ENCODE measurements around the gene AGMO.
A peak's percentile ranks its signal among the peaks of the same experiment; 100 is the strongest.

The AGMO gene

GRCh38 chr7:15446722-15447121 is 115.1 kb downstream of the AGMO start:
- DNase-seq: no peak

DNA sequence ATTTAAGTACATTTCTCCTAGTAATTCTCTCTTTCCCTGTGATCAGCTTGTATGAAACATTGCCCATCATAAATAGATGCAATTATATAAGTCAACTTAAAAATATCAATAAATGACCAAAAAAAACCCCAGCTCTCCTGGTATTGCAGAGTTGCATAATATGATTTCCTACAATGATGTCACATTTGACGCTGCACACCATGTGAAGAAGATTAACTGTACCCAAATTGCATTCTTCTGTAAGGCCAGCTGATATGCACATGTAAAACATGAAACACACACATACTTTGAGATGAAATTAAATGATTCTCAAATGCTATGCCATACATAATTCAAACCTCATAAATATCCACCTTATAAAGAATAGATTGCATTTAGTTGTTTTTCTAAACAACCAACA is 115.5 kb downstream of the AGMO start:
- DNase-seq: no peak

- DNase-seq: no peak
Observed at GRCh38 chr7:15441915-15442314, 119.9 kb downstream of the AGMO start.

GRCh38 chr7:15440482-15440881 is 121.3 kb downstream of the AGMO start:
- DNase-seq: no peak

DNA sequence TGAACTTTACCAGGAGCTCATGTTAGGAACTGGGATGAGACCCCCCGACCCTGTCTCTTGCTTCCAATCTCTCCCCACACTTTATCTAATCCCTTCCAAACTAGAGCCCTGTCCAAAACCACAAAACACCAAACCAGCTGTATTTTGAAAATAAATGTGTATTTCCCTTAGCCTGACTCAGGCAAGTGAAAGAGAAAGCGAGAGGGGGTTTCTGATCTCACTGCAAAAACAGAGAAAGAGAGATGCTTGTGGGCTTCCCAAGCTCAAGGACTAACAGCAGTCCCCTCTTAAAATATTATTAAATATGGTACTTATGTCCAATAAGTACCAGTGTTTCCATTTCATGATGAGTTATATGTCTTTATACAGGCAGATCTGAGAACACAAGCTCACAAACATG is 122.0 kb downstream of the AGMO start:
- no peak for DNase-seq

DNA sequence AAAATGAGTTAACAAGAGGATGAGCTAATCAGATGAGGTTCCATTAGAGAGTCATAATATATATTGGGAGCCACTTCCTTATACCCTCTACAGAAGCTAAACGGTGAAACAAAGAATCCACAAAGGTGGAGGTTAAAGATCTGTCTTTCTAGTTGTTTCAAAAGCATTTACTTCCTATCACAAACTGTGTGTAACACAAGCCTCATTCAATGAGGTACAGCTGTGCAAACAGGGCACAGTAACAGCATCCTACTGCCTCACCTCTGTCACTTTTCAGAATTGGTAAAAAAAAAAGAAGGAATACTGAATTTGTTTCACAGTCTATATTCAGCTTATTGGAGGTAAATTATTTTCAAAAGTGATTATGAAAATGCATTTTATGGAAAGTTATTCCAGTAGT is 128.7 kb downstream of the AGMO start:
- peak; percentile 17 for DNase-seq

DNA sequence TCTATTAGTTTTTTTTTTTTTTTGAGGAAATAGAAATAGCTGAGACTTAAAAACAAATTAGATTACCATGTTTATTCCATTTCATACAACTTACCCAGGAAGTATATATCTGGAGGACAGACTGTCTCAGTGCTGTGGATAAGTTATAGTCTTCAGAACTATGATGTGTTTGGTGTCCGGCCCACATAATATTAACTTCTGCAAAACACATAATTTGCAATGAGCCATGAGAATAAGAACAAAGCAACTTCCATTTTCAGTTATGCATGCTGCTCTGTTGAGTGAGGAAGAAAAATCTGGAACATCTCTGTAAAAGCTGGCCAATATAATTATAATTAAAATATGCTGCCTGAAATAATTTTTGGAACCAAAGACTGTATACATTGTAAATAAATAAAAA is 130.9 kb downstream of the AGMO start:
- DNase-seq: no peak

GRCh38 chr7:15430191-15430590 is 131.6 kb downstream of the AGMO start:
- no peak for DNase-seq

- DNase-seq: no peak
Observed at GRCh38 chr7:15424468-15424867, 137.3 kb downstream of the AGMO start.

DNA sequence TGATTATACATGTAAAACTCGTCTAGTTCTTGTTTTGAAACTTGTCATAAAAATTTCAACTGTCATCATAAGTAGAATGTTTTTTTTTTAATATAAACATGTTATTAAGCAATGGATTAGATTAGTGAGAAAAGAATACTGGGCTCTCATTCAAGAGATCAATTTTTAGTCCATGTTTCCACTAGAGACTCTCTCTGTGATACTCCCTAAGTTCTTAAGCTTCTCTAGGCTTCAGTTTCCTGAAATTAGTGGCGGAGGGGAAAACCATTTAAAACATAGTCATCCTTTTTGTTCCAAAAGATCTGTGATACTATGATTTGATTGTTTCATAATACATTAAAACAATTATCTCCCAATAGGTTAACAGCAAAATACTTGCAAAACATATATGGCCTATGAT is 142.2 kb downstream of the AGMO start:
- no peak for DNase-seq

DNA sequence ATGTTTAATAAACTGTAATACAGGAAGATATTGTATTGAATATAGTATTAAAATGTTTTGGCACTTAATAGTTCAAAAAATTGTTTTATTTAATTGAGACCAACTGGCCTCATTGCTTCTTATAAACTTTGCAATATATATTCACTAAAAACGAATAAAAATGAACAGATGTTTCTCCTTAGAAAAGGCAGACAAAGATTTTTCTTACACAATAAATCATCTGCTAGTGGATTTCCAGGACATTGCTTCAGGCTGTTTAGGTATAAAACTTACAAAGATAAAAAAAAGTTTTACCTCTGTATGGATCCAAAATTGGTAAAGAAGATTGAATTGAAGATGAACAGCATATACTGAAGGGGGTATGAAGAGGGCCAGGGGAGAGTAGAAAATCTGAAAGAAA is 143.6 kb downstream of the AGMO start:
- DNase-seq: no peak

GRCh38 chr7:15417341-15417988 is 144.3 kb downstream of the AGMO start:
- no peak for DNase-seq

DNA sequence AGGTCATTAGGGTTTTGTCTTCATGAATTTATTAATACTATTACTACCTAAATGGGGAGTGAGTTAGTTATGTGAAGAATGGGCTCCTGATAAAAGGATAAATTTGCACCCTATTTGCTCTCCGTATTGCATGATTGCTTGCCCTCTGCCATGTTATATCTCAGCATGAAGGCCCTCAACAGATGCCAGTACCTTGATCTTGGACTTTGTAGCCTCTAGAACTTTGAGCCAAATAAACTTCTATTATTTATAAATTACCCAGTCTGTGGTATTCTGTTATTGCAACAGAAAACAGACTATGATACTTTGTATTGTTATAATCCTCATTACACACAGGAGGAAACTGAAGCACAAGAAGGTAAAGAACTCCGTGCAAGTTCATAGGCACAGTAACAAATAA is 150.8 kb downstream of the AGMO start:
- DNase-seq: no peak

- DNase-seq: no peak
Observed at GRCh38 chr7:15407910-15408309, 153.9 kb downstream of the AGMO start.

GRCh38 chr7:15403751-15404150 is 158.1 kb downstream of the AGMO start:
- peak; percentile 63 for DNase-seq

DNA sequence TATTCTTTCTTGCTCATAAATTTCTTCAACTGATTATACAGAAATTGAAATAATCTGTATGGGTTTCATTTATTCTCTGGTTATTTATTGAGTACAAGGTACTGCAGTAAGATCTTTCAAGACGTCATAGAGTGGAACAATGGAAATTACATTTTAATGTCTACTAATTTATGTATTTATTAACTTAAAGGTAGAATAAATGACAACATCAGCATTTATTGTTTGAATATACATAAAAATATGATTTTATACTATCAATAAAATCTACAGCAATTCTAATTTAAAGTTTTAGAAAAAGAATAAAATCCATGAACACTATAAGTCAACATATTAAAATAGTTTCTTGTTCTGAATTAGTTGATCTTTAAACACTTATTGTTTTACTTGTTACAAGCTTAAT is 158.5 kb downstream of the AGMO start:
- DNase-seq: no peak

GRCh38 chr7:15402436-15403136 is 159.2 kb downstream of the AGMO start:
- no peak for DNase-seq

DNA sequence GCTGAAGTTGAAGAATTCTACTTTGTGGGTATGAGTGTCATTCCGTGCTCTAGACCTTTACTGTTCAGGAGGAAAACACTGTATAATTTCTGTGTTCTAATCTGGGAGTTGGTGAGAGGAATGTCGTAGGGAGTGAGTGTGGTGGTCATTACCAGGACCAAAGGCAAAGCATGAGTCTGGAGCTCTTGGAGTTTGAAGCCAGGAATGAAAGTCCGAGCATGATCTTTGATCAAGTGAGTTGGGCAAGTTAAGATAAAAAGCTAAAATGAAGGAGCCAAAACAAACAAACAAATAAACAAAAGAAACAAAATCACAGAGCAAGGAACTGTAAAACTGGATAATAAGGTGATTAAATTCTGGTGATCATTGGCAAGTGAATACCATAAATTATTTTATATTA is 161.4 kb downstream of the AGMO start:
- no peak for DNase-seq

GRCh38 chr7:15399441-15399840 is 162.4 kb downstream of the AGMO start:
- DNase-seq: no peak

DNA sequence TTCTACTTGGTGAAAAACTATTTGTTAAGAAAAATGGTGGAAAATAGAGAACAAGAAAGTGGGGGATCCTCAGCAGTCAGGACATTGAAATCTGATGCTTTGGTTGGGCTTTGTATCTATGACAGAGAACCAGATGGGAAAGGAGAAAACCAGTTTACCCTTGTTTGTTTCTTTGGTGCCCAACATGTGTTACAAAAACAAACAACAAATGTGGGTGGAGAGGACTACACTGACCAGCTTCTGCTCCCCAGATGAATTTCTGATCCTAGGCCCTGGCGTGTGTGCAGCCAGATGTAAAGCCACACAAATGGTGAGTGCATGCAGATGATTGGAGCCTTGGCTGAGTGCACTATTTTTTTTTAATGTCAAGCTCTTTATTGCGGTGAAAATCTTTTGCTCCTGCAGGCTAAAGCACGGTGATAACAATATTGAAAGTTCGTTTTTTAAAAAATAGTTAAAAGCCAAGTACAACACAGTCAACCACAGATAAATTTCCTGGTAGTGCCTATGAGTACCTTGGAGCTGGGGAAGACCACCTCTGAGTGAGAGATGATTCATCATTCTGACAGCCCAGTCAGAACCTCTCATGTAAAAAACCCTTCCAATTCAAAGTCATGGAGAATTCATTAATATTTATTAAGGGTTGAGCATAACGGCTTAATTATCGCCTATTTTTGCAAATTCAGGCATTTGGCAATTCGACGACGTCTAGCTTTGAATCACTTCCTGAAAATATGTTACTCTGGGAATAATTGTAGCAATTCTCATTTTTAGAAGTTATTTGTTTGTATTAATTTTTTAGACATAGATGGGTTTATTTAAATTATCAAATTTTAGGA is 163.7 kb downstream of the AGMO start:
- peak; percentile 17 for DNase-seq

- no peak for DNase-seq
Observed at GRCh38 chr7:15397159-15397550, 164.7 kb downstream of the AGMO start.

DNA sequence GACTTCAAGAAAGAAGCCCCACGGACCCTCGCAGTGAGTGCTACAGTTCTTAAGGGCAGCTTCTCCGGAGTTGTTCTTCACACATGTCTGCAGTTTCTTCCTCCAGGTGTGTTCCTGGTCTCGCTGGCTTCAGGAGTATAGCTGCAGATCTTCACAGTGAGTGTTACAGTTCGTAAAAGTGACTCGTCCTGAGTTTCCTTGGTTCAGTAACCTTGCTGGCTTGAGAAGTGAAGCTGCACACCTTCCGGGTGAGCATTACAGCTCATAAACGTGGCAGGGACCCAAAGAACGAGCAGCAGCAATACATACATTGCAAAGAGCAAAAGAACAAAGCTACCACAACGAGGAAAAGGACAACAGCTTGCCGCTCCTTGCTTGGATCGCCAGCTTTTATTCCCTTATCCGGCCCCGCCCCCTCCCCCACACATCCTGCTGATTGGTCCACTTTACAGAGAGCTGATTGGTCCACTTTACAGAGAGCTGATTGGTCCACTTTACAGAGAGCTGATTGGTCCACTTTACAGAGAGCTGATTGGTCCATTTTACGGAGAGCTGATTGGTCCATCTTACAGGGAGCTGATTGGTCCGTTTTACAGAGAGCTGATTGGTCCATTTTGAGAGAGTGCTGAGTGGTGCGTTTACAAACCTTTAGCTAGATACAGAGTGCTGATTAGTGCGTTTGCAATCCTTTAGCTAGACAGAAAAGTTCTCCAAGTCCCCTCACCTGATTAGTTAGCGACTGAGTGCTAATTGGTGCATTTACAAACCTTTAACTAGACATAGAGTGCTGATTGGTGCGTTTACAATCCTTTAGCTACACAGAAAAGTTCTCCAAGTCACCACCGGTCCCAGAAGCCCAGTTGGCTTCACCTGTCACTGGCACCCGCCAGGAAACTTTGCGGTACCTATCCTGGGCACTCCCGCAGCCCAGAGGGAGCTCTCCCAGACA is 165.3 kb downstream of the AGMO start:
- no peak for DNase-seq

DNA sequence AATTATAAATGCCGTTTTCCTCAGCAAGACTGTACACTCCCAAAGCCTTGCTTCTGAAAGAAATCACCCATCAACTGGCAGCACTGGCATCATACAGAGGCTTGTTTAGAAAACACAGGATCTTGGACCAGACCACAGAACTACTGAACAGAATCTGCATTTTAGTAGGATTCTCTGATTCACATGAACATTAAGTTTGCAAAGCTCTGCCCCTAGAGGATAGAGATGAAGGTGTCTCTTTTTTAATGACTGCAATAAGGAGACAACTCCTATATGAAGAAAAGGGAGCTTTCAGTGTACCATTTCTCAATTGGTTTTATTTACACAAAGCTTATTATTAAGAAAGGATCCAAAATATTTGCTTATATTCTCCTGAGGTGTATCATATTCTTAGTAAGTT is 172.7 kb downstream of the AGMO start:
- no peak for DNase-seq

Data from NCI-H2171 treated with DMSO at 0.1 percent for 48 hours (cell line).